ENCODE results near the gene DDX59. TPM values are rescaled to one million over a fixed set of nuclear protein-coding genes. Genes with fewer than 3 reads are reported as not detected.

Gene DDX59
- total RNA-seq, result 10 to 100 TPM; 14.2 to 20.5 TPM
- long read RNA-seq, transcript DDX59-201 (8 exons, 2,289 nt), result major isoform, 16 of 28 reads
- long read RNA-seq, partial matches to known transcripts, result 7 of 28 reads
- long read RNA-seq, other reads (novel, unspliced or antisense), result 5 of 28 reads

GRCh38 chr1:200669314-200670241, at the start of gene DDX59:
Gene DDX59 (minus strand): TSS chr1:200669907. CDS start chr1:200666740, 3,167 bp downstream.
- intact Hi-C loops (cut with DNase I, micrococcal nuclease), result loop anchor here in 1 of 2 donors (5.0 kb wide), 2 partner anchors 47 to 68 kb away; partner anchors contain the start of genes CAMSAP2 and KIF14
- peak; percentile 92 for ATAC-seq
- peak; percentile 96 for DNase-seq

DNA sequence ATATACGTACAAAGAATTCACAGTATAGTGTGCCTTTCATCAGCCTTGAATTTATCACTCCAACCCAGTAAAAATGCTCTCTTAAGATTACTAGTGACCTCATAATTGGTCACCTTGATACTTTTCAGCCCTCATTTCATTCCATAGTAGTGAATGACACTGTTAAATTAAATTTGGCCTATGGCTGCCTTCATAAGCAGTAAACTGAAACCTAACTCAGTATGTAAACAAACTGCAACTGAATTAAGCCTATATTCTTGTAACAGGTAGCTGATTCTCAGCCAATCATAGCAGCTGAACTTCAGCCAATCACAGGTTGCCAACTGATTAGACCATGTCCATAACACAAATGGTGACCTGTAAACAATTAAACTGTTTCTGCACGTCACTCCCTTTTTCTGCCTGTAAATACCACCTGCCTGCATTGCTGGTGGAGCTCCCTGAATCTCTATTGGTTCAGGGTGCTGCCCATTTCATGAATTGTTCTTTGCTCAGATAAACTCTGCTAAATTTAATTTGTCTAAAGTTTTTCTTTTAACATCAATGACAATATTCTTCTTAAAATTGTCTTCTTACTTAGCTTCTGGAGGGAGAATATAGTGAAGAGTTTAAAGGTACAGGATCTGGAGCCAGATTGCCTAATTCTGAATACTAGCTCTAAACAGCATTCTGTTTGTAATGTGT, 44.9 kb upstream of the DDX59 start:
- intact Hi-C loops (cut with DNase I, micrococcal nuclease), result no loop called here
- ATAC-seq (peak; percentile 40), DNase-seq (no peak)

DNA sequence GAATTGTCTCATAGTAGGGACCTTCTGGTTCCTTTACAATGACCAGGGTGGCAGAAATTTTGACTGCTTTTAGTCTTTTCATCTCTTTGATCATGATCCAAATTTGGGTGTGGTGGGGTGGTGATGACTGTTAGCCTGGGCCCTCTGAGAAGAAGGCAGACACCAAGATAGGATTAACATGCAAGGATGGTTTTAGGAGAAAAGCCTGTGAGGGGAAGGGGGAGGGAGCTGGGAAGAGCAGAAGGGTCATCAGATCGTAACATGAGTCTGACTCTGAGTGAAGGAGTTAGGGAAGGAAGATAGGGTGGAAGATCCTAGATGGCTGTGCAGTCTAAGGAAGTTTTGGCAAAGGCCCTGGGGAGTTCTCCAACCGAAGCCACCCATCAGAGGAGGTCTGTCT, 40.5 kb upstream of the DDX59 start:
- intact Hi-C loops (cut with DNase I, micrococcal nuclease), result no loop called here
- DNase-seq (no peak), ATAC-seq (no peak)

- ATAC-seq, result no peak
- no peak for DNase-seq
- intact Hi-C loops (cut with DNase I, micrococcal nuclease), result no loop called here
Observed at GRCh38 chr1:200708769-200709168, 39.1 kb upstream of the DDX59 start.

GRCh38 chr1:200708161-200708560, 38.5 kb upstream of the DDX59 start:
- DNase-seq, result no peak
- ATAC-seq, result no peak
- intact Hi-C loops (cut with DNase I, micrococcal nuclease), result no loop called here

- DNase-seq, result no peak
- intact Hi-C loops (cut with DNase I, micrococcal nuclease), result no loop called here
- ATAC-seq, result no peak
Observed at GRCh38 chr1:200707116-200707515, 37.4 kb upstream of the DDX59 start.

GRCh38 chr1:200706111-200706814, 36.6 kb upstream of the DDX59 start:
- DNase-seq (no peak), ATAC-seq (no peak)
- intact Hi-C loops (cut with DNase I, micrococcal nuclease), result no loop called here

DNA sequence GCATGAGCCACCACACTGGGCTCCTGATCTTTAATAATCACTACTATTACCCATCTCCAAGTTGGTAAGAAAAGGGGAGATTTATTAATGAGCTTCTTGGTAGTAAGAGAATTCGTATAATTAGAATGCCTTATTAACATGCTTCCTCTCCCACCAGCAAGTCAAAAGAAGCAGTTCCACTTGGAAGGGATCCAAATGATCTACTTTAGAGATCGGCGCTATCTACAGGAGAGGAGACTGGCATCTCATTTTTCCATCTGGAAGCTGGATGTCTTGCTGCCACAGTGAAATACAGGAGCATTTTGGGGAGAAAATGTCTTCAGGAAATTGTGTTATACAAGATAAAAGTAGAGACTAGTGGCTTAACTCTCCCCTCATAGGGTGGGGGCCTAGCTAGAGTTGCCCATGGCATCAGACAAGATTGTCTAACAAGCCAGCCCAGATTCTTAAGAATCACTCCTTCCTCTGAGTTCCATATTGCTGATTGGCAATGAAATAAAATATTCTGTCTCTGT, 35.3 kb upstream of the DDX59 start:
- ATAC-seq (no peak), DNase-seq (no peak)
- intact Hi-C loops (cut with DNase I, micrococcal nuclease), result no loop called here

- DNase-seq, result no peak
- ATAC-seq, result no peak
- intact Hi-C loops (cut with DNase I, micrococcal nuclease), result no loop called here
Observed at GRCh38 chr1:200699871-200700270, 30.2 kb upstream of the DDX59 start.

- DNase-seq, result no peak
- no peak for ATAC-seq
- intact Hi-C loops (cut with DNase I, micrococcal nuclease), result no loop called here
Observed at GRCh38 chr1:200694738-200695137, 25.0 kb upstream of the DDX59 start.

DNA sequence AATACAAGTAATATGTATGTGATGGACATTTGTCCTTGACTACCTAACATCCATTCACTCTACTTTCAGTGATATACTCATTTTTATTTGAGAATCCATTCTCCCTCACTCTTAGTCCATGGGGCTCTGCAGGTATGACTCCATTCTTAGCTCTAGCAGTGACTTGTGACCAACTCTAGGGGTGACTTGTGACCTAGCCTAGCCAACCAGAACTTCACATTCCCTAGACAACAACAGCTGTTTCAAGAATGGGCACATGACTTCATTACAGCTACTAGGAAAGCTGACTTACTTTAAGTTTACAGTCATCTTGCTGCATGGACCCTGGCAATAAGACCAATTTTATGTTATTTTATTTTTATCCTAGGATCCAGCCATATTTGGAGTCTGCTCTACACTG, 23.6 kb upstream of the DDX59 start:
- intact Hi-C loops (cut with DNase I, micrococcal nuclease), result no loop called here

GRCh38 chr1:200692316-200692715, 22.6 kb upstream of the DDX59 start:
- DNase-seq, result no peak
- intact Hi-C loops (cut with DNase I, micrococcal nuclease), result no loop called here
- ATAC-seq, result no peak

More for the DNA sequence above, 23.6 kb upstream of the DDX59 start:
- no peak for ATAC-seq
- DNase-seq, result no peak

- no peak for ATAC-seq
- no peak for DNase-seq
- intact Hi-C loops (cut with DNase I, micrococcal nuclease), result no loop called here
Observed at GRCh38 chr1:200686620-200687019, 16.9 kb upstream of the DDX59 start.

- intact Hi-C loops (cut with DNase I, micrococcal nuclease), result no loop called here
- DNase-seq (no peak), ATAC-seq (no peak)
Observed at GRCh38 chr1:200684015-200684414, 14.3 kb upstream of the DDX59 start.

GRCh38 chr1:200683298-200683697, 13.6 kb upstream of the DDX59 start:
- ATAC-seq (no peak), DNase-seq (no peak)
- intact Hi-C loops (cut with DNase I, micrococcal nuclease), result no loop called here

DNA sequence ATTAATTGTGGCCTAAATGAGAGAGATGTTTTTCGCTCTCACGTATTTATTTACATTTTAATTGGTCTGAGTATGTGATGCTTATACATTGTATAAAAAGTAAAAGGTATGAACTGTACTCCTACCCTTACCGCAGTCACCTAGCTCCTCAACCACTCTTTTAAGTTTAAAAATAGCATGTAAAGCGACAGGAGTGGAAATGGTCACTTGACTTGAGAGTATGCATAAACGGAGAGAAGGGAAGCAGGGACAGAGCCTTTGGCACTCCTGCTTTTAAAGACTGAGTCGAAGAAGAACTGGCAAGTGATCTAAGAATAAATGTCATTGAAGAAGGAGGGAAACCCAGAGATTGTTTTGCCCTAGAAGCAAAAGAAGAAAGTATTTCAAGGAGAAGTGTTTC, 11.5 kb upstream of the DDX59 start:
- intact Hi-C loops (cut with DNase I, micrococcal nuclease), result no loop called here
- ATAC-seq (no peak), DNase-seq (no peak)

GRCh38 chr1:200676829-200677228, 7.1 kb upstream of the DDX59 start:
- no peak for ATAC-seq
- no peak for DNase-seq
- intact Hi-C loops (cut with DNase I, micrococcal nuclease), result no loop called here

DNA sequence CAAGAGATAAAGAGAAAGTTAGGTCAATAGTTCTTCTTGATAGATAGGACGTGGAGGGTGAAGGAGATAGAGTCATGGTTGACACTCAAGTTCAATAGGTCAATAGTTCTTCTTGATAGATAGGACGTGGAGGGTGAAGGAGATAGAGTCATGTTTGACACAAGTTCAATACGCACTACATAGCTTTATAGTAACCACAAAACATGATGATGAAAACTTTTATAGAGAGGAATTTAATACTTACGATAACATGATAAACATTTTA, 5.8 kb upstream of the DDX59 start:
- ATAC-seq, result no peak
- intact Hi-C loops (cut with DNase I, micrococcal nuclease), result no loop called here
- DNase-seq, result no peak

DNA sequence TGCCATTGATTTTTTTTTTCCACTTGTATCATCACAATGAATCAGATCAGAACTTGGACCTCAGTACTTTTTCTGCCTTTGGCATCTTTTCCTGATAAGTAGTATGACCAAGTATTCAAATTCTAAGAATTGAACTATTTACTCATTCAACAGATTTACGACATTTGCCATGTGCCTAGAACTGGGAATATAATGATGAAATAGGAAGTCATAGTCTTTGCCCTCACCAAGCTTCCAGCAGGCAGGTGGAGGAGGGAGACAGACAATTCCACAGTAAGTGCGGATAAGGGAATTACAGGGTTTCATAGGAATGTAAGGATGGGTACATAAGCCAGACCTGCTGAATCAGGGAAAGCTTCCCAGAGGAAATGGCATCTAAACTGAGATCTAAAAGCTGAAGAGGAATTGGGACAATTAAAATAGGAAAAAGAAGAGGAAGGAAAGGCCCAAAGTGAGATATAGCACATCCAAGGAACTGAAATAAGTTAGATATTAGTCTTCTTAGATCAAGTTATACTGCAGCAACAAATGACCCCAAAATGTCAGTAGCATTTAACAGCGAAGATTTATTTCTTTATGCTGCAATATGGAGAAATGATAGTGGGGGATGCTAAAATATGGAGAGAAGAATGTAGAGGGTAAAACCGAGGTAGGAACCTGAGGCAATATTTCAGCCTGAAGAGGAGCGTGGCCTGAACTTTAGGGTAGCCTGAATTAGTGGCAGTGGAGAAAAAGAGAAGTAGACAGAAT, 5.3 kb upstream of the DDX59 start:
- intact Hi-C loops (cut with DNase I, micrococcal nuclease), result loop anchor here in 1 of 2 donors (5.0 kb wide), 1 partner anchor 53 kb away; the partner anchor contains the start of gene KIF14
- DNase-seq (no peak), ATAC-seq (no peak)

All from left colon (tissue), 2 donors.